ENCODE measurements around the gene FOXO3. TPM values are rescaled to one million over a fixed set of nuclear protein-coding genes. Genes with fewer than 3 reads are reported as not detected.

Gene FOXO3
- total and polyA plus RNA-seq, 2 of the 13 experiments (the other 11 are each of a cell fraction or from before 2014, with no cell fraction given), result 16.0 to 22.5 TPM

GRCh38 chr6:108558372-108559096 lies 2.2 kb upstream of the FOXO3 start (continued):
- no peak for TF ChIP-seq NFAT5 (CRISPR knock-in tag; IDR thresholded peaks at IDR 0.05)
- TF ChIP-seq ZEB1 (IDR thresholded peaks at IDR 0.05; ENCODE audit: insufficient replicate concordance, low read depth), result no peak
- TF ChIP-seq KDM1A (CRISPR knock-in tag; IDR thresholded peaks at IDR 0.05), result no peak
- no peak for TF ChIP-seq RAD21 (CRISPR knock-in tag; IDR thresholded peaks at IDR 0.05)
- no peak; the same call in 1 of the 2 replicates for TF ChIP-seq POGK (CRISPR knock-in tag; conservative IDR thresholded peaks at IDR 0.05)
- TF ChIP-seq RERE (CRISPR knock-in tag; IDR thresholded peaks at IDR 0.05; ENCODE audit: low read depth), result no peak
- no peak for TF ChIP-seq TEF (CRISPR knock-in tag; IDR thresholded peaks at IDR 0.05)
- TF ChIP-seq FOXO4 (CRISPR knock-in tag; conservative IDR thresholded peaks at IDR 0.05), result no peak
- peak; percentile 72; the same call in 1 of the 2 replicates for TF ChIP-seq FOXP4 (CRISPR knock-in tag; IDR thresholded peaks at IDR 0.05)
- TF ChIP-seq NR2F2 (IDR thresholded peaks at IDR 0.05; ENCODE audit: borderline replicate concordance, low read depth), result no peak
